RPMI7951 (cell line): ENCODE results near the gene DPYD. TPM values are rescaled to one million over a fixed set of nuclear protein-coding genes. Genes with fewer than 3 reads are reported as not detected.

Experiments used
- DNase-seq: peaks from one replicate; pipeline ENCODE4 v3.0.0-alpha.2; 2012; ENCODE audit warnings: low read depth
- total RNA-seq: library from RNA; depleted of rRNA; stranded (reverse); fragments of >200 nt; shearing (Covaris generic); gene quantifications from 2 replicates; pipeline ENCODE4 v1.2.3, GENCODE V29; 2014

Gene DPYD
- total RNA-seq, 1 experiment from 2014 or later = 35.8 TPM

- DNase-seq = no peak
These were observed 133.6 kb downstream of the DPYD start for GRCh38 chr1:97787231-97787630.

- DNase-seq = no peak
These were observed 136.2 kb downstream of the DPYD start for GRCh38 chr1:97784661-97785060.

- no peak for DNase-seq
These were observed 137.1 kb downstream of the DPYD start for GRCh38 chr1:97783751-97784150.

- DNase-seq = no peak
These were observed 139.0 kb downstream of the DPYD start for GRCh38 chr1:97781762-97782337.

- no peak for DNase-seq
These were observed 139.9 kb downstream of the DPYD start for GRCh38 chr1:97780884-97781283.

- DNase-seq = no peak
These were observed 142.1 kb downstream of the DPYD start for GRCh38 chr1:97778718-97779117.

- no peak for DNase-seq
These were observed 150.5 kb downstream of the DPYD start for GRCh38 chr1:97770376-97770775.

- DNase-seq = peak; percentile 6
These were observed 153.5 kb downstream of the DPYD start for GRCh38 chr1:97767381-97767780.

GRCh38 chr1:97764991-97765390 is 155.8 kb downstream of the DPYD start:
- DNase-seq = no peak

- DNase-seq = no peak
These were observed 159.2 kb downstream of the DPYD start for GRCh38 chr1:97761637-97762036.

- no peak for DNase-seq
These were observed 161.8 kb downstream of the DPYD start for GRCh38 chr1:97759078-97759477.

- no peak for DNase-seq
These were observed 162.2 kb downstream of the DPYD start for GRCh38 chr1:97758541-97759057.

- peak; percentile 8 for DNase-seq
These were observed 174.9 kb downstream of the DPYD start for GRCh38 chr1:97745912-97746311.

- DNase-seq = no peak
These were observed 175.9 kb downstream of the DPYD start for GRCh38 chr1:97744977-97745376.

GRCh38 chr1:97743129-97743528 is 177.7 kb downstream of the DPYD start:
- DNase-seq = no peak

GRCh38 chr1:97740891-97741290 is 179.9 kb downstream of the DPYD start:
- DNase-seq = no peak

- no peak for DNase-seq
These were observed 181.2 kb downstream of the DPYD start for GRCh38 chr1:97739596-97740103.

GRCh38 chr1:97738270-97738669 is 182.6 kb downstream of the DPYD start:
- DNase-seq = no peak

GRCh38 chr1:97730271-97730670 is 190.6 kb downstream of the DPYD start:
- DNase-seq = no peak

- no peak for DNase-seq
These were observed 192.4 kb downstream of the DPYD start for GRCh38 chr1:97728436-97728835.

GRCh38 chr1:97727029-97727428 is 193.8 kb downstream of the DPYD start:
- DNase-seq = no peak

- no peak for DNase-seq
These were observed 194.4 kb downstream of the DPYD start for GRCh38 chr1:97726386-97726785.

GRCh38 chr1:97721221-97721620 is 199.6 kb downstream of the DPYD start:
- no peak for DNase-seq

GRCh38 chr1:97712980-97713379 is 207.9 kb downstream of the DPYD start:
- no peak for DNase-seq
